Activated CD4-positive, alpha-beta T cell treated with anti-CD3 and anti-CD28 coated beads, Interleukin-2, amount 50 U/mL, for 16 hours (primary cell): ENCODE results near the gene EHMT2.

ENCODE experiments used
- DNase-seq: peaks from one replicate; pipeline ENCODE4 v3.0.0-alpha.2; 2020

Gene EHMT2

DNA sequence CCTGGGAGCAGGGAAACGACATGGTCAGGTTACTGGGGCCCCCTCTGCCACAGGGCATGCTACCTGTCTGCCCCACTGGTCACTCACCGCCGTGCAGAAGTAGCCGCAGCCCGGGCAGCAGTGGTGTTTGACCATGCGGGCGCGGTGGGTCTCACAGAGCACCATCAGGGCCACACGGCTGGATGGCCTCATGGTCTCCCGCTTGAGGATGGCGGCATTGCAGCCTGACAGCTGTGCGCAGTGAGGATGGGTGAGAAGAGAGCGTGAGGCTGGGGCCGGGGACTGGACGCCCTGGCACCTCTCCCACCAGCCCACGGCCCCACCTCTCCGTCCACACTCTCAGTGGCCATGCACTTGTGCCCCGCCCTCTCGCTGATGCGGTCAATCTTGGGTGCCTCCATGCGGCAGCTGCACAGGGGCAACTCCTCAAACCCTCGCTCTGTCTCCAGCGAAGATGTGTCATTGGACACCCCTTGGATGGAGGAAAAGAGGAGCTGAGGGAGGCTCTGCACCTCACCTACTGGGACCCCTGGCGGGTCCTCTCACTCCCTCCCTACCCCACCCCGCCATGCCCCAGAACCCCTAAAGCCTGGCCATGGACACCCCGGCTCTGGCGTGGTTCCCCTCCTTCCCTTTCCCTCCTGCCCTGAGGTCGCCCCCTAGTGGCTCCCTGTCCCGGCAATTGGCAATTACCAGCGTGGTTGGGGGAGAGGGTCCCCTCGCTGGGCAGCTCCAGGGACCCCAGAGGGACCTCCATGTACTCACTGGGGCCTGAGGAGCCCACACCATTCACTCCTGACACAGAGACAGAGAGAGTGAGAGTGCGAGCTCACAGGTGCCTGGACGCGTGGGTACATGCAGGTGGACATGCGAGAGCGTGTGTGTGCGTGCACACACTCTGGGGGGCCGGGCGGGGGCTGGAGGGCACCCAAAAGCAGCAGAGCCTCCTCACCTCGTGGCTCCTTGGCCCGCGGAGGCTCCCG is 8.9 kb downstream of the EHMT2 start:
- no peak for DNase-seq

- no peak for DNase-seq
Observed at GRCh38 chr6:31887173-31888007, 10.1 kb downstream of the EHMT2 start.

- no peak for DNase-seq
Observed at GRCh38 chr6:31886541-31886991, 10.9 kb downstream of the EHMT2 start.

GRCh38 chr6:31884528-31885035 is 12.9 kb downstream of the EHMT2 start:
- no peak for DNase-seq

DNA sequence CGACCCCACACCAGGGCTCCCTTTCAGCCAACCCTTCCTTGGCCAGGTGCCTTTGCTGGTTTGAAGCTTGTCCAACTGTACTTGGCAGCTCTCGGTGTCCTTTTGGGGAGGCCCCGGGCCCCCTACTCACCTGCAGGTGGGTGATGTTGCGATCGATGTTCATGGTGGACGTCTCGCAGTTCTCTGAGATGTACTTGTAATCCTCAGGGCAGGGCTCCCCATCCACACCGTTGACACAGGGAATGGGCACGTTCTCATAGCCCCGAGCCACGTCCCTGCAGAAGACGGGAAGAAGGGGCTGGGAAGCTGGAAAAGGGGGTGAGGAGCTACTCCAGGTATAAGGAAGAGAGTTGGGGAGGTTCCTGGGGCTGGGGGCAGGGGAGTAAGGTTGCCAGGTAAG is 13.8 kb downstream of the EHMT2 start:
- no peak for DNase-seq

DNA sequence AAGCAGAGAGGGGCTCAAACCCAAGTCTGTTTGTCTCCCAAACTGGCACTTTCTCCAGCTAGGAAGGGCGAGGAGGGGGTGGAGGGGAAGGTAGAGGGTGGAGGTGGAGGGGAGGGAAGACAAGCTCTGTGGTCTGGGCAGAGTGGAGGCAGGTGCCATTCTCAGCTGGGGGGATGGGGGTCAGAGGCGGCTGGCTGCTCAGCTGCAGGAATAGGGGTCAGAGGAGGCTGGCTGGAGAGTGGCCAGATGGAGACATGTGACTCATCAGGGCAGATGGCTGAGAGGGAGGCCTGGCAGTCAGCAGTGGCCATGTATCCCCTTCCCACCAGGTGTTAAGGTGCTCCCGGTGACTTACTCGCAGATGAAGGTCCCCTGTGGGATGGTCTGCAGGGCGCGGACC is 15.2 kb downstream of the EHMT2 start:
- no peak for DNase-seq

DNA sequence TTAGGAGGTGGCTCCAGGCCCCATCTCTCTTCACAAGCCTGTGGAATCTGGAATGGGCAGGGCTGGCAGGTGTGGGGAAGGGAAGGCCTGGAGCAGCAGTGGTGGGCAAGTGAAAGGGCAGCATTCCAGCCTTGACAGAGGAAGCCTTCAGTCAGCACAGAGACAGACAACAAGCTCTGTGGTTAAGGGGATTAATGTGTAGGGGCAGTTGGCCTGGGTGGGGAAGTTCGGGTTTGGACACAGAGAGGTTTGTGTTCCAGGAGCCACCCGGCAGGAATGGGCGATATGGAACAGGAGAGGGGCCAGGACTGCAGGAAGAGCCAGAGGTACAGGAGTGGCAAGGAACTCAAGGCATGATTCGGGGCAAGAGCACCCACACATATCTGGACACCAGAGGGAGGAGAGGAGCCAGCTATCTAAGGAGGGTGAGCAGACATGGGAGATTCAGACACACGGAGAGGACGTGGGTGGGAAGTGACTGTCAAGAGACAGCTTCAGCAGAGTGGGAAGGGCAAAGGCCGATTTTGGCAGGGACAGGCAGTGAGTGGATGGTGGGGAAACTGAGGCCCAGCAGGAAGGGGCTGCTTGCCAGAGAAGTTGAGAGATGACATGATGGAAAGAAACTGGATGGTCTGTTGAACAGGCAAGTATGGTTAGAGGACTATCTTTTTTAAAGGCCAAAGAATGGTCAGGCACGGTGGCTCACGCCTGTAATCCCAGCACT is 16.2 kb downstream of the EHMT2 start:
- DNase-seq: no peak

GRCh38 chr6:31880616-31881015 is 16.9 kb downstream of the EHMT2 start:
- no peak for DNase-seq

- no peak for DNase-seq
Observed at GRCh38 chr6:31879901-31880300, 17.6 kb downstream of the EHMT2 start.

DNA sequence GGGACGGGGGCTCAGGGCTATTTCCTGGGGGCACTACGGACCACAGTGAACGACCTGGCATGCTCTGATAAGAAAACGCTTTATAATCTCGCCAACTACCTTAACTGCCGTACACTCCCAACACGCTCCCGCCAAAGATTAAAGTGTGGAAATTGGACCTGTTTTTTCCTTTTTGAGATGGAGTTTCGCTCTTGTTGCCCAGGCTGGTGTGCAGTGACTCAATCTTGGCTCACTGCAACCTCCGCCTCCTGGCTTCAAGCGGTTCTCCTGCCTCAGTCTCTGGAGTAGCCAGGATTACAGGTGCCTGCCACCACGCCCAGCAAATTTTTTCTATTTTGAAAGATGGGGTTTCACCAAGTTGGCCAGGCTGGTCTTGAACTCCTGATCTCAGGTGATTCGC is 18.4 kb downstream of the EHMT2 start:
- DNase-seq: no peak

DNA sequence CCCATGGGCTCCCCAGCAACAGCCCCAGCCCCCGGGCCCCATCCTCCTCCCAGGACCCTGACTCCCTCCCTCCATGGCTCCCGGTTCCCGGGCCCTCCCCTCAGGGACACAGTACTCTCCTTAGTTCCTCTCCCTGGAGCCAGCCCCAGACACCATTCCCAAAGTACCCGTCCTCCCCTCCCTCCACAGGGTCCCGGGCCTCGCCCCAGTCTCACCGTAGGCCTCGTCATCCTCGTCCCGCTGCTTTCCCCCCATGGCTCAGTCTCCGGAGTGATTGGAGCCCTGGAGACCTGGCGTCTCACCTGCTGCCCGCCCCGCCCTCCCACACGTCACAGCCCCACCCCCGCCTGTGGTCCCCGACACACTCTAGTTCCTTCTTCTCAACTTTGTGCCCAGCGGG is 18.8 kb downstream of the EHMT2 start, which contains the start of gene SLC44A4:
TSS of gene SLC44A4 (minus strand) at position 272 of the 400 bp plus-strand sequence. CDS start at position 255, 17 bp downstream.
- no peak for DNase-seq

- DNase-seq: no peak
Observed at GRCh38 chr6:31878222-31878621, 19.3 kb downstream of the EHMT2 start.

DNA sequence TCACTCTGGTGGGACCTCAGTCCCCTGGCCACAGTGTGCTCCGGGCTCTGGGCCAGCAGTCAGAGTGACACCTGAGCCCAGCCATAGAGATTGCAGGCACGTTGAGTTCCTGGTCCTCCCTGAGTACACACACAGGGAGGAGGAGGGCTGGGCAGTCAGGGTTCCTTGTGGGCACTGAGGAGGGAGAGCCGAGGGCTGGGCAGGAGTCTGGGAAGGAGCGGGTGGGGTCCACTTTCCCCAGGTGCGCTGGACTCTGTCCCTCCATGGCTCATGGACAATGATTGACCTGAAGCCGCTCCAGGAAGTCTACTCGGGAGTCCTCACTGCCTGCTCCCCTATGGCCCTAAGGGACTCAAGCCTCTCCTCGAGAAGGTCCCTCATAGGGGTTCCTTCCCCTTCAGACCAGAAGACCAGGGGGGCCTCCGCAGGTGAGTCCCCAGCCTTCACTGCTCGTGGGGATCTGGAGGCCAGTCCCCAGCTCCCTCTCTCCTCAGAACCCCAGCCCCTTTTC is 19.8 kb downstream of the EHMT2 start:
- DNase-seq: no peak

DNA sequence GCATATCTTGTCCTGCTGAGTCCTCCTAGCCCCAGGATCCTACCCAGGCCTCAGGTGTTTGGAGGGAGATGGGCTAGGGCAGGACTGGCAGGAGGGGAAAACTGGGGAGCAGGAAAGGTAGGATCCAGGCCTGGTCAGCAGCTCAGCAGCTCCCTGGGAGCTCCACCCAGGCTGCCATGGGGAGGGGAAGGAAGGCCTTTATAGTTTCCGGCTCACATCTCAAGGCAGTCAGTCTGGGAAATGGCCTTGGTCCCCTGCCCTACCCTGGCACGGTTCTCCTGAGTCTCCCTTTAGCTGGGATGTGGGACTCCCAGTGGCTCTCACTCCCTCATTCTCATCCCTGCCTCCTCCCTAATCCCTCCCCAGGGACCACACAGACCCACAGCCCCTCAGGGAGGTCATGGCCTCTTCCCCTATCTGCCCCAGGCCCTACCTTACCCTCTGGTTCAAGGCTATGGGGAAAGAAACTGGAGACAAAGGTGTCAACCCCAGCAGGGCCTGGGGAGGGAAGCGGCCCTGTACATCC is 20.3 kb downstream of the EHMT2 start:
- DNase-seq: no peak

DNA sequence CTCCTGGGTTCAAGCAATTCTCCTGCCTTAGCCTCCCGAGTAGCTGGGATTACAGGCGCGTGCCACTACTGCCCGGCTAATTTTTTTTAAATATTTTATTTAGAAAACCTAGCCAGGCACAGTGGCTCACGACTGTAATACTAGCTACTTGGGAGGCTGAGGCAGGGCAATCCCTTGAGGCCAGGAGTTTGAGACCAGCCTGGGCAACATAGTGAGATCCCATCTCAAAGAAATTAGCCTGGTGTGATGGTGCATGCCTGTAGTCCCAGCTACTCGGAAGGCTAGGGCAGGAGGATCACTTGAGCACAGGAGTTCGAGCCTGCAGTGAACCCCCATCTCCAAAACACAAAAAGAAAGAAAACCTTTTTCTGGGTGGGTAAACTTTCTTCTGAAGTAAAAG is 21.1 kb downstream of the EHMT2 start:
- no peak for DNase-seq

GRCh38 chr6:31875877-31876276 is 21.6 kb downstream of the EHMT2 start:
- DNase-seq: no peak

- no peak for DNase-seq
Observed at GRCh38 chr6:31874836-31875572, 22.5 kb downstream of the EHMT2 start.

- no peak for DNase-seq
Observed at GRCh38 chr6:31874084-31874670, 23.3 kb downstream of the EHMT2 start.

DNA sequence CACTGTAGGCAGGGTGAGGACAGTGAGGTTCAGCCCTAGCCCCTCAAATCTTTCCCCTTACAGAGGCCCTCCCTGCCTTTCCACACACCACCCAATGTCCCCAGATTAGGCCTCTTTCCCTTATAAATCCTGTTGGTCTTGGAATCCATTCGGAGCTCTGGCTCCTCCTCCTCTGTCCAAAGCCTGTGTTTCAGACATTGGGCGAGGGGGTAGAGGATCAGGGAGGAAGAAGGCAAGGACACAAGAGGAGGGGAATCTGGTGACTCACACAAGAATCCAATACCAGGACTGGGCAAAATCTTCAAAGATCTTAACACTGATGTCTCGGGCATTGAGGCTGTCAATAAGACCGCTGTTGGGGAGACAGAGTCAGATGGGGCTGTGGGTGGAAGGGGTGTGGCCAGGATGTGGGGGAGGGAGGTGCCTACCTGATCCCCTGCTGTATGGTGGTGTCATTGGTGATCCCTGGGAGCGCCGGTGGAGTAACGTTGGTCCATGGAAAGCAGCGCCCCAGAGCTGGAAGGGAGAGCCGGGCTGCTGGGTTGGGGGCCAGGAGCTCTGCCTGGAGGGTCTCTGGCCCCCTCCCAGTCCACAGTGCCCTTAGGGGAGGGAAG is 26.3 kb downstream of the EHMT2 start:
- no peak for DNase-seq

DNA sequence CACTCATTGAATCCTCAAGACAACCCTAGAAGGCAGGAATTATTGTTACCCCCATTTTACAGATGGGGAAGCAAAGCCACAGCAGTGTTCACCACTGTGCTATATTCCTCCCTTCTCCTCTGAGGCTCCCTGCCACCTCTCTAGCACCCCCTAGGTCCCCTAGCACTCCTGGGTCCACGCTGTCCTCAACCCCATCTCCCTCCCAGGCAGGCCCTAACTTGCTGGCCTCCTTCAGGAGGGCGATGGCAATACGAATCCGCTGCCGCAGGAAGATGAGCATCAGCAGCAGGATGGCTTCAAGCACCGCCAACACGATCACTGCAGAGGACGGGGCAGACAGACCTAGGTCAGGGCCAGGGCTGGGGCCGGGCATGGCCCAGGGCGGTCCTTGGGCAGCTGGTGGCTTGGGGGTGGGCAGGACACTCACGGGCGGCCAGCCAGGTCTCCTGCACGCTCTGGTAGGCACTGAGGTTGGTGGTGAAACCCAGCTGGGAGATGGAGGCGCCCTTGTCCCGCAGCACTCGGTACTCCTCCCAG is 27.0 kb downstream of the EHMT2 start:
- DNase-seq: no peak
